ENCODE data around the gene CBR1.

The CBR1 gene

DNA sequence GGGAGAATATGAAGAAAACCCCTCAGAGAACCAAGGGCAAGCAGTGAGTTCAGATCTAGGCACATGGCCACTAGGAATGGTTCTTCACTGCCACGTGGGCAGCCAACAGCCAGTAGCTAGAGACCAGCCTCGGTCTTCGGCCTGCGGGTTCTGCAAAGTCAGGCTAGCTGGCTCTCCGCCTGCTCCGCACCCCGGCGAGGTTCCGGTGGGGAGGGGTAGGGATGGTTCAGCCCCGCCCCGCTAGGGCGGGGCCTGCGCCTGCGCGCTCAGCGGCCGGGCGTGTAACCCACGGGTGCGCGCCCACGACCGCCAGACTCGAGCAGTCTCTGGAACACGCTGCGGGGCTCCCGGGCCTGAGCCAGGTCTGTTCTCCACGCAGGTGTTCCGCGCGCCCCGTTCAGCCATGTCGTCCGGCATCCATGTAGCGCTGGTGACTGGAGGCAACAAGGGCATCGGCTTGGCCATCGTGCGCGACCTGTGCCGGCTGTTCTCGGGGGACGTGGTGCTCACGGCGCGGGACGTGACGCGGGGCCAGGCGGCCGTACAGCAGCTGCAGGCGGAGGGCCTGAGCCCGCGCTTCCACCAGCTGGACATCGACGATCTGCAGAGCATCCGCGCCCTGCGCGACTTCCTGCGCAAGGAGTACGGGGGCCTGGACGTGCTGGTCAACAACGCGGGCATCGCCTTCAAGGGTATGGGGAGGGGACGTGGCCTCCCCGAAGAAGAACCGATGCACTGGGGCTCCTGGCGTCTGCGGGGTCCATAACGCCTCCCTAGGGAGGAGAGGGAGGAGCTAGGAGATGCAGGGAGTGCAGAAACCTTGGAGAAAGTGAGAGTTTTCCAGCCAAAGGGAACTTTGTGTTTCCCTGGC, at the start of gene CBR1:
Gene CBR1, plus strand, starts transcription at position 312 of the 871 bp plus-strand sequence. Its CDS starts 92 bp downstream, at position 404.
- peak; percentile 89 for DNase-seq (ENCODE audit: low spot score)

DNA sequence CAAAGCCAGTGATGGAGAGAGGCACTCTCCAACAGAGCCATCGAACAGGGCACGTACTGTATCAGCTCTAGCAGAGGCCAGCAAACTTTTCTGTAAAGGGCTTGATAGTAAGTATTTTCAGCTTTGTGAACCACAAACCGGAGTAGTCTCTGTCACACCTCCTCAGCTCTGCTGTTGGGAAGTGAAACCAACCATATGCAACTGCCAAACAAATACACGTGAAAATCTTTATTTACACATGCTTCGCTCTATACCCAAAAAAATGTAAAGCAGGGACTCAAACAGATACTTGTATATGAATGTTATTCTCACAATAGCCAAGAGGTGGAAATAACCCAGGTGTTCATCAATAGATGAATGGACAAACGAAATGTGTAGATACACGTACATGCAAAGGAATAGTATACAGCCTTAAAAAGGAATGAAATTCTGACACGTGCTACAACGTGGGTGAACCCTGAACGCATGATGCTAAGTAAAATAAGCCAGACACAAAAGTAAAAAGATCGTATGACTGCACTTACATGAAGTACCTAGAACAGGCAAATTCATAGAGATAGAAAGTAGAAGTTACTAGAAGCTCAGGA, 48.5 kb upstream of the CBR1 start:
- no peak for DNase-seq (ENCODE audit: low spot score)

DNA sequence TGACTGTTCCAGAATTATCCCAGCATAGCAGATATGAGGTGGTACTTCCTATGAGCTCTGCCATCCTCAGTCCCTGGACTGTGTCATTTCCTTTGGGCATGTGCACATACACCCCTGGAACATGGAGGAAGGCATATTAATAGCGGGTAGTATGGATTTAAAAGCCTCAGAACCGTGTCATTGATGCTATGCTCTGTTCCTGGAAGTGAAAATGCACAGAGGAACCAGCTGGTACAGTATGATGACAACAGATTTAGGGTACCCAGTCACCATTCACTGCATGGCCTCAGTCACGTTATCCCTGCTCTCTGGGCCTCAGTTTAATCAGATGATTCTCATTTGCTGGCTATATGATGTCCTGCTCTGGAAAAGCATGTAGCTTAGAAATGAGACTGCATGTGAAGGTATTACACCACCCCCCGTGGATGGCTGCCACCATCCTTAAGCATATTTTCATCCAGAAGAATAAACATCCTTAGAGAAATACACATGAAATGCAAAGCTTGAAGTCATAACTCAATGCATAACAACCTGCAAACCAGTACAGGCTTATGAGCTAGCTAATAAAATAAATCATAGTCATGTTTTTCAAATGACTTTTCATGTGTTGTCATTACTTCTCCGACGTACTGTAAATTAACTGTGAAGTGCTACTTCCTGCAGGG, 47.3 kb upstream of the CBR1 start:
- DNase-seq (ENCODE audit: low spot score): no peak

DNA sequence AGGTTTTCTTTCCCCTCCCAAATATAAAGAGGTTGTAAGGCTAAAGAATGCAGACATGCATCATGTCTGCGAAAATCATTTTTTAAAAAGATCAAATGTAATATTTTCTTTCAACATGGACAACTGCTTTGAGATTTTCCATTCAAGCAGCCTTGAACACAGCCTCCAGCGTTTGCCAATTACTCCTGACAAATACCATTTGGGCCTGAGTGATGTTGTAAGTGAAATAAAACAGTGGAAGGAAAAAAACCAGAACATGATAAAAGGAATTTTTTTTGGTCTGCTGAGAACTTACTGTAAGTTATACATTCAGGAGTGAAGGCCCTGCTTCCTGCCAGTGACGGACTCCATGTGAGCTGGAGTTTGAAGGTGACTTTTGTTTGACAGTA, 46.7 kb upstream of the CBR1 start:
- no peak for DNase-seq (ENCODE audit: low spot score)

DNA sequence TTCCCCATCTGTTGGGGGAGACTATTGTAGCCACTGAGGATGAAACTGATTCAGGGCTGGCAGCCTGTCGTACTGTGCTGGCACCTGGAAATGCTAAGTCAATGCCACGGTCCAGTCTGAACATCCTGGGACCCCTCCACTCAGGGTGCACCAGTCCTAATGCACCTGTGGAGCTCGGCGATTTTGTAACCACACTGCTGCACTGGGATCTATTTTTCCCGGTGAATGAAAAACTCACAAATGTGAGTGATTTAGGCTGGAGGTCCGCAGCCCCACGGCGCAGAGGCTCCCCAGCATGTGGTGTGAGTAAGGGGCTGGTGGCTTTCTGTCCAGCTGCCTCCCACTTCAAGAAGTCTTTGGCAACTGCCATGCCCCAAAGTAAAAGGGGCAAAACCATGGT, 45.0 kb upstream of the CBR1 start:
- no peak for DNase-seq (ENCODE audit: low spot score)

DNA sequence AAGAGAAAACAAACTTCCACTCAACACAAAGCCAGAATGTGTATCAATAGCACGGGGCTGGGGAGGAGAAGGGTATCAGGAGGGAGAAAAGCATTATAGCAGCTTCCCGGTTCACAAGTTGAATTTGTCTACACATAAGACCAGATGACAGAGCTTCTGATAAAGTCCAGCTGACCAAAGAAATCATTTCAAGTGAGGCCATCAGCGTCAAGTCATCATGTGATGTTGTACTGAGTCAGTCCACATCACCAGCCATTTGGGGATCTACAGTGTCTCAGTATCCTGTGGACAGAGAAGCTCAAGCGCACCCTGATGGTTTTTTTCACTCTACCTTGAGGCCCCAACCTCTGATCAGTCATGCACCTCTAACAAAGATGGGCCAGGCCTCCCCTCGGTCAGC, 42.5 kb upstream of the CBR1 start:
- DNase-seq (ENCODE audit: low spot score): no peak

DNA sequence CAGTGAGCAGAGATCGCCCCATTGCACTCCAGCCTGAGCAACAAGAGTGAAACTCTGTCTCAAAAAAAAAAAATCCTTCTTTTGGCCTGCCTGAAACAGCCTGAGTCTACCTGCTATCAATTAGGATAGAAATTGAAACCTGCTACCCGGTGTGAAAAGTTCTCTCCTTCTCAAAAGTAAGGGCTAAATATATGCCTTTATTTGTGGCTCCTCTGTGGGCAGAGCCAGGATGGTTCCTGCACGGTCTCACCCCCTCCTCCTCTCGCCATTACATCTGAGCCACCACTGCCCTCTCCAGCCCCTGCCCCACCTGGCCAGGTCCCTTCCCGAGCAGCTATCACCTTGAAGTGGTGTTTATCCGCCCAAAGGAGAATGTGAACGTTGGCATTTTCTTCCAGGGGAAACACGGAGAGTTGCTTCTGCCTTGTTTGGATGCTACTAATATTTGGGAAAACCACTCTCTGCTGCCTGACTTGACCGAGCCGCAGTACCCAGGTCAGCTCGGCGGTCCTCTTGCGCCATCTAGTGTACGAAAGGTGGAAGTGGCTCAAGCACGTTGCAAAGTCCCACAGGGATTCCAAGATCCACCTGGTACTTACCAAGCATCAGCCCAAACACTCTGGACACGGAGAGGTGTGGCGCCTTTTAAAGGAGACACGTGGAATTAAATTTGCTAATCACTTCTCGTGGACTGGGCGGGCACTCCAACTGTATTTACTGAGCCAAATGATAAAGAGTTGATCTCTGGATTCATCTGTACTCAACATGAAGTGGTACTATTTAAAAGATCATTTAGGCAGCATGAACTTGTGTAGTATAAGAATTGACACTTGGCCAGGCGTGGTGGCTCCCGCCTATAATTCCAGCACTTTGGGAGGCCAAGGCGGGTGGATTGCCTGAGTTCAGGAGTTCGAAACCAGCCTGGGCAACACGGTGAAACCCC, 41.4 kb upstream of the CBR1 start:
- DNase-seq (ENCODE audit: low spot score): peak; percentile 80

DNA sequence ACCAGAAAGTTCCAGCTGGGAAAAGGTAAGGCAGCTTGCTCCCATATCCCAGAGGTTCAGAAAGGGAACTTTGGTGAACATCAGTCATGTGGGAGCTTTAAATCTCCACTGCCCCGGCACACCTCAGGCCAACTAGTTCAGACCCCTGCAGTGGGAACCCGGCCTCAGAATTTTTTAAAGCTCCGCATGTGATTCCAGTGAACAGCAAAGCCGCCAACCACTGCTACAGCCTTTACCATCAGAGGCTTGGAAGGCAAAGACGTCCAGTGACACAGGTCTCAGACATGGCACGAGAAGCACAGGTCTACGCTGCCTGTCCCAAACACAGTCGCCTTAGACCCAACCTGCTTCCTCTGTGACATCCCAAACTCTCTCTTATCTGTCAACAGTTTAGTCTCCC, 40.5 kb upstream of the CBR1 start:
- no peak for DNase-seq (ENCODE audit: low spot score)

DNA sequence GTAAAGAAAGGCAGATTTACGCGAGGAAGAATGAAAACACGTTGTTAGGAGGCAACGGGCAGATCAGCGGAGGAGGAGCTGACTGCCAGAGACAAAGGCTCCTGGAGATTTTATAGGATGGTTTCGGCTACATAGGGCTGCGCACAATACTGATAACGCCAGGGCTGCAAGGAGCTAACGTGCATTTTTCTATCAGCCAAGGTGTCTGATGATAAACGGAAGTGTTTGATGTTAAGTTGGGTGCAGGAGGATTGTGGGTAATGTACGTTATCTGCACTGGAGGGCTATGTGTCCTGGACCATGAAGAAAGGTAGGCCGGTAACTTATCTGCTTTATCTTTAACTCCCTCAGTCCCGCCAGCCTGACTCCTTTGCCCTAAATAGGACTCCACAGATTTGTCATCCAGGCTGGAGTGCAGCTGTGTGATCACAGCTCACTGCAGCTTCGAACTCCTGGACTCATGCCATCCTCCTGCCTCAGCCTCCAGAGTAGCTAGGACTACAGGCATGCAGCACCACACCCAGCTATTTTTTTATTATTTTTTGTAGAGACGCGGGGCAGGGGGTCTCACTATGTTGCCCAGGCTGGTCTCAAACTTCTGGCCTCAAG, 39.1 kb upstream of the CBR1 start:
- DNase-seq (ENCODE audit: low spot score): no peak

DNA sequence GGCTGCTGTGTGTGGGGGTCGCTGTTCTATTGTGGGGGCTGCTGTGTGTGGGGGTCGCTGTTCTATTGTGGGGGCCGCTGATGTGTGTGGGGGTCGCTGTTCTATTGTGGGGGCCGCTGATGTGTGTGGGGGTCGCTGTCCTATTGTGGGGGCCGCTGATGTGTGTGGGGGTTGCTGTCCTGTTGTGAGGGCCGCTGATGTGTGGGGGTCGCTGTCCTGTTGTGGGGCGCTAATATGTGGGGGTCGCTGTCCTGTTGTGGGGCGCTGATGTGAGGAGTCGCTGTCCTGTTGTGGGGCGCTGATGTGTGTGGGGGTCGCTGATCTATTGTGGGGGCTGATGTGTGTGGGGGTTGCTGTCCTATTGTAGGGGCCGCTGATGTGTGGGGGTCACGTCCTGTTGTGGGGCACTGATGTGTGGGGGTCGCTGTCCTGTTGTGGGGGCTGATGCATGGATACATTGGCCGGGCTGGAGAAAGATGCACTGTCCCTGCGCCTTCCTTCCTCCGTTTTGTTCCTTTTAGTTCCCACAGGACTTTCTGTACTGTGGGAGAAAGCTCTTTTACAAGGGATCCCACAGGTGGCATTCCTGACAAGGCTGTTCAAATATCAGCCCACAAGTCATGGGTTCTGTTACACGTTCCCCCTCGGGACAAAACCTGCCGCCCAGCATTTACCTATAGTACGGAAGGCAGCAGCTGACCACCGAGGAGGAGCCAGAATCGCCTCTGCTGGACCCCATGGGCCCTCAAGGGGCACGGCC, 37.0 kb upstream of the CBR1 start:
- DNase-seq (ENCODE audit: low spot score): no peak

DNA sequence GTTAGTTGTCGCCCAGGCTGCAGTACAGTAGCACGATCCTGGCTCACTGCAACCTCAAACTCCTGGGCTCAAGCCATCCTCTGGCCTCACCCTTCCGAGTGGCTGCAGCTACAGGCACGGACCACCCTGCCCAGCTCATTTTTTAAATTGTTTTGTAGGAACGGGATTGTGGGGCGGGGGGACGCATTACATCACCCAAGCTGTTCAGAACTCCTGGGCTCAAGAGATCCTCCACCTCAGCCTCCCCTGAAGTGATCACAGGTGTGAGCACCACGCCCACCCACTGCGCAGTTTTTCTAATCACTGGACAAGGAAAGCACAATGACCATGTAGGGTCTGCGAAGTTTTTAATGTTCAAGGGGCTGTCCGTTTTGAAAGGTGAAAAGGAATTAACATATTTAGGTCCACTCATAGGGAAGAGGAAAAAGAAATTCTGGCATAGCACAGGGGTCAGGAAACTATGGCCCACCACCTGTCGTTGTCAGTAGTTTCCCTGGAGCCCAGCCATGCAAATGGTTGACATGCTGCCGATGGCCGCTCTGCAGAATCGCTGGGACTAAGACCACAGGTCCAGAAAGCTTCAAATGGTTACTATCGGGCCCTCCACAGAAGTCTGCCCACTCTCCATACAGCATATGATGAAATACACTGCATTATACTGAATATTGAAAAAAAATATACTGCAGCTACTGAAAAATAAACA, 35.5 kb upstream of the CBR1 start:
- no peak for DNase-seq (ENCODE audit: low spot score)

DNA sequence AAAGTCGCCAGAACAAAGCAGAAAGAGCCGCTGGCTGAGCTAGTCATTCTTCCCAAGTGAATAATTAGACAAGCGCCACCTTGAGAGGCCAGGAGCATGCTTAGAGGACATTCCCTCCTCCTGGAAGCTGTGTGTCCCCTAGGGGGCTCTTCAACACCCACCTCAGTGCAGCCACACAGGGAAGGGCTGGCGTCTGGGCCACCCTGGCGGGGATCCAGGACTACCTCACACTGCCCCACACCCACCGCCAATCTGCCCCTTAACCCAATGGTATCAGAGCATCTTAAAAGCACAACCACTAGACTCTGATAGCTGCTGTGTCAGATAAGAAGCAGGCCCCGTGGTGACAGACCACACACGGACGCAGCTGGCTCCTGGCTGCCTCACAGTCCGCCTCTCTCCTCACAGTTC, 34.4 kb upstream of the CBR1 start:
- no peak for DNase-seq (ENCODE audit: low spot score)

DNA sequence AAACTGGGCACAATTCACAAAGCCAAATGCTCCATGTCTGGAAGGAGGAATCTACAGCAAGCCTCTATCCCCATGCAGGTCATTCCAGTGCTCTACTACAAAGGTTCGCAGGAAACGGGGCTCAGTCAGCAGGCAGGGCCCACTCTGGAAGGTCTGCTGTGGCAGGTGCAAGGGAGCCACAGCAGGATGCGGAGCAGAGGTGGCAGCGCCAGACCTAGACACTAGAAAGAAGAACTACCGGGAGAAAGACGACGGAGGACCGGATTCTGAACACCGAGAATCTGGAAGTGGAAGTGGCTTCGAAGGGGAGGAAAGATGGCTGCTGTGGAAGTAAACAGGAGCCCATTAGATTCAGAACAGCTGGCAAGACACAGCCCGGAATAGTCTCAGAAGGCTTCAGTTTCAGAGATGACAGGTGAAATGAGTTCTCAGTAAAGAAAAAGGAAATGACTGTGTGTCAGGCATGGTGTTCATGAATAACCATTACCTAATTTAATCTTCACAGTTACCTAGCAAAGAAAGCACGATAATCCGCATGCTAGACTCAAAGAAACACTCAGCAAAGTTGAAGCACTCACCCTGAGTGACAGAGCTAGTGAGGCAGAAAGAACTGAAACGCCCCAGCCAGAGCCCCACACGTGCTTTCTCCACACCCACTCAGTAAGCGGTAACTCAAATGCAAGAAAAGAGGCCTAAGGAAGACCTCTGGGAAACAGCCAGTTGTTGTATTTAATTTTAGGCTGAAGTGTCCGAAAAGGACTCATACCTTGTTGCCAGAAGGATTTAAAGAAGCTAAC, 30.9 kb upstream of the CBR1 start:
- DNase-seq (ENCODE audit: low spot score): no peak

DNA sequence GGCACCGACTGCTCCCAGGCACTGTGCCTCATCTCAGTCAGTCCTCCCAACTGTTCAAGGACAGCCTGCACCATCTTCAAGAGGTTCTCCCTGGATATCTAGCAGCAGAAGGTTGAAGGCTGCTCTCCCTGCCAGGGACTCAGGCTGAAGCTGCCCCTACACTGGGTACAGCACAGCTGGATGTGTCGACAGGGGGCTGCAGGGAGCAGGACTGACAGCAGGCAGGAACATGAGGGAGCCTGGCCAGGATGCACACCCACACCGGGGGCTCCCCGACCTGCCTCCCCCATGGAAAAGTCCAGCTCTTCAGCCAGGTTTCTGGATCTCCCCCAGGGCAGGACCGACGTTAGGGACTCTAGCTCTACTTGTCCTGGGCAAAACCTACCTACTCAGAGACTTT, 30.0 kb upstream of the CBR1 start:
- DNase-seq (ENCODE audit: low spot score): no peak

DNA sequence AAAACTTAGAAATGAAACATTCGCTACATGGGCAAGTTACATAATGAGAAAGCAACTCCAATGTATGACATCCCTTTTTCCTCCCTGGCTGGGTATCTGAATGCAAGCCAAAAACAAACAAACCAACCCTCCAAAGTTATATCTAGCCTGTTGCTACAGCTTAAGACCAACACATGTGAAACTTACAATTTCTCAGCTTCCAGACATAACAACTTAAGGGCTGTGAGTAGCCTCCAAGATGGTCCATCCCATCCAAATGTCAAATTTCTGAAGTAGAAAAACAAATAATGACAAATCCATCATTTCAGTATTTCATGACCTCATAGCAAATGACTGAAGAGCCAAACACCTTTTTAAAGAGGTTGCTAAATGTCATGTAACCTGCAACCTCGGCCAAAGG, 29.4 kb upstream of the CBR1 start:
- DNase-seq (ENCODE audit: low spot score): no peak

DNA sequence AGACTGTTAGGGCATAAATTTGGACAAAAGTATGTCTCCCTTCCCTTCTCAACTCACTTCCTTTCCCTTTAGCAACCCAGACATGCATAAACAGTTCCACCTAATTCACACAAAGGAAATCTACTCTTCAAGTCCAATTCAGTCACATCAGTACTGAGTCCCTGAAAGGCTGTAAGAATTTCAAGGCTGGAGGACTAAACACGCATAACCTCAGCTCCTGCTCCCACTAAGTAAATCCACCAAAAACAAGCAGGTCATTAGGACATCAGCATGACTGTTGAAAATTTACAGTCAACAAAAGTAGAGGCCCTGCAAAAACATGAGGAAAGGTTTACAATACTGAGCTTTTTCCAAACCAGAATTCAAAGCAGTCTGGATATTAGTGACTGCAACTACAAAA, 27.9 kb upstream of the CBR1 start:
- no peak for DNase-seq (ENCODE audit: low spot score)

DNA sequence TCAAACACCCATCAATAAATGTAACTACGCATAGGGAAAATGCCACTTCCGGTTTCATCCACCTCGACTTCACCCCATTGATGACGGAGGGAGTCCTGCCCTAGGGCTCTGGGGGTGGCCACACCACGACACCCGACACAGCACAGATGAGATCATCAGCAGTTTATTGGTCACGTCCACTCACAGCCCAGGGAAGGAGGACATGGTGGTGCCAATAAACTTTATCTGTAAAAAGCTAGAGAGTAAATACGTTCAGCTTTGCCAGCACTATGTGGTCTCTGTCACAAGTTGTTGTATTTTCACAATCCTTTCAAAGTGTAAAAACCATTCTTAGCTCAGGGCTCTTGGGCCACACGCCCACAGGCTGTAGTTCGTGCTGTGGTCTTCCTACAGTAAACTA, 25.8 kb upstream of the CBR1 start:
- DNase-seq (ENCODE audit: low spot score): no peak

DNA sequence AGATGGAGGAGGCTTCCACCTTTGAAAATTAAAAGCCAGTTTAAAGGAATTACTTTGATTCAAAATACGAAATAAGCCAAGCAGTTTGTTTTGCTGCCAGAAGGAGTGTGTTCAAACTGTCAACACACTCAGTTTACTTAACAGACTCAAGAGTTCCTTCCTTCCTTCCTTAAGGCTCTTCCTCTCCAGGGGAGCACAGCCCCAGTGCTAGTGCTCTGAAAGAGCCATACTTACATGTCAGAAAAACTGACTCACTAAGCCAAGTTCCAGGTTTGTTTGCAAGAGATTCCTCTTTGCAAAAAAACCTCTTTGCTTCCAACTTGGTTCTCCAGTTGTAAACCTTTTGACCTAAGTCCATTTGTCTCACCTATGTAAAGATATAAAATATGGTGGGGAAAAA, 23.8 kb upstream of the CBR1 start:
- no peak for DNase-seq (ENCODE audit: low spot score)

DNA sequence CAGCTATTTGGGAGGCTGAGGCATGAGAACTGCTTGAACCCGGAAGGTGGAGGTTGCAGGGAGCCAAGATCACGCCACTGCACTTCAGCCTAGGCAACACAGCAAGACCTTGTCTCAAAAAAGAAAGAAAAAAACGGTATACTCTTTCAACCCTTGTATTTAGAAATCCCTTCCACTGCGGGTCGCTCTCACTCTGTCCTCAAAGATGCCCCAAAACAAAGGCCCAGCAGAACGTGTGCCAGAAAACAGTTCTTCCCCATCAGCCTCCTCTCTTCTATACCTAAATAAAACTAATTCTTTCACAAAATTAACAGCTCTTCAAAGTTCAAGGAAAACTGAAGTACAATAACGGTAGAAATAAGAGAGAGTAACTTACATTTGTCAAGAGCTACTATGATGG, 22.7 kb upstream of the CBR1 start:
- DNase-seq (ENCODE audit: low spot score): no peak

DNA sequence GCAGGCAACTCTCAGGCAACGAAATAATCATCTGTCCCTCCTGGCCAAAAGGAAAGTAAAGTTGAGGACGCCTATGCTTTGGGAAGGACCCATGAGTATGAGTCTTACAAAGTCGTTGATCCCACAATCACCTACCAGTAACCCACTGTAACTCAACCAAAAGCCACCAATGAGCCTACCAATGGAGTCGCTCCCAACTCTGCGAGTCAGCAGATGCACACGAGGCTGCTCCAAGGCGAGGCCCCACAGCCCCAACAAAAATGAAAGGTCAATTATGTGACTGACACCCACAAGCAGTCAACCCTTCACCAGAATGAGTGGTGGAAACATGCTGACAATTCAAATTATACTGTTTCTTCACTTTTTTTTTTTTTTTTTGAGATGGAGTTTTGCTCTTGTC, 21.5 kb upstream of the CBR1 start:
- no peak for DNase-seq (ENCODE audit: low spot score)
